Measurements from ENCODE around the gene WDR17.

Gene WDR17

GRCh38 chr4:176226736-176227135 lies 161.1 kb downstream of the WDR17 start:
- TF ChIP-seq TAF1 (IDR thresholded peaks at IDR 0.05; ENCODE audit: low read depth) (no peak), FOXM1 (IDR thresholded peaks at IDR 0.05; ENCODE audit: borderline replicate concordance, low read depth) (no peak), TEAD4 (IDR thresholded peaks at IDR 0.05) (no peak), NFIC (IDR thresholded peaks at IDR 0.05) (no peak), EGR1 (IDR thresholded peaks at IDR 0.05) (no peak), CREB1 (IDR thresholded peaks at IDR 0.05; ENCODE audit: low read depth) (no peak), CEBPB (IDR thresholded peaks at IDR 0.05) (no peak), TCF12 (IDR thresholded peaks at IDR 0.05; ENCODE audit: low read depth) (no peak), ZBTB7A (IDR thresholded peaks at IDR 0.05; ENCODE audit: low read depth) (no peak), RAD21 (IDR thresholded peaks at IDR 0.05; ENCODE audit: low read depth) (no peak), MAX (IDR thresholded peaks at IDR 0.05) (no peak), EP300 (IDR thresholded peaks at IDR 0.05; ENCODE audit: borderline replicate concordance) (no peak), YY1 (IDR thresholded peaks at IDR 0.05; ENCODE audit: low read depth) (no peak), USF1 (IDR thresholded peaks at IDR 0.05) (no peak)
- TF ChIP-seq, protein P1, sequence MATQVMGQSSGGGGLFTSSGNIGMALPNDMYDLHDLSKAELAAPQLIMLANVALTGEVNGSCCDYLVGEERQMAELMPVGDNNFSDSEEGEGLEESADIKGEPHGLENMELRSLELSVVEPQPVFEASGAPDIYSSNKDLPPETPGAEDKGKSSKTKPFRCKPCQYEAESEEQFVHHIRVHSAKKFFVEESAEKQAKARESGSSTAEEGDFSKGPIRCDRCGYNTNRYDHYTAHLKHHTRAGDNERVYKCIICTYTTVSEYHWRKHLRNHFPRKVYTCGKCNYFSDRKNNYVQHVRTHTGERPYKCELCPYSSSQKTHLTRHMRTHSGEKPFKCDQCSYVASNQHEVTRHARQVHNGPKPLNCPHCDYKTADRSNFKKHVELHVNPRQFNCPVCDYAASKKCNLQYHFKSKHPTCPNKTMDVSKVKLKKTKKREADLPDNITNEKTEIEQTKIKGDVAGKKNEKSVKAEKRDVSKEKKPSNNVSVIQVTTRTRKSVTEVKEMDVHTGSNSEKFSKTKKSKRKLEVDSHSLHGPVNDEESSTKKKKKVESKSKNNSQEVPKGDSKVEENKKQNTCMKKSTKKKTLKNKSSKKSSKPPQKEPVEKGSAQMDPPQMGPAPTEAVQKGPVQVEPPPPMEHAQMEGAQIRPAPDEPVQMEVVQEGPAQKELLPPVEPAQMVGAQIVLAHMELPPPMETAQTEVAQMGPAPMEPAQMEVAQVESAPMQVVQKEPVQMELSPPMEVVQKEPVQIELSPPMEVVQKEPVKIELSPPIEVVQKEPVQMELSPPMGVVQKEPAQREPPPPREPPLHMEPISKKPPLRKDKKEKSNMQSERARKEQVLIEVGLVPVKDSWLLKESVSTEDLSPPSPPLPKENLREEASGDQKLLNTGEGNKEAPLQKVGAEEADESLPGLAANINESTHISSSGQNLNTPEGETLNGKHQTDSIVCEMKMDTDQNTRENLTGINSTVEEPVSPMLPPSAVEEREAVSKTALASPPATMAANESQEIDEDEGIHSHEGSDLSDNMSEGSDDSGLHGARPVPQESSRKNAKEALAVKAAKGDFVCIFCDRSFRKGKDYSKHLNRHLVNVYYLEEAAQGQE (IDR thresholded peaks at IDR 0.05; ENCODE audit: low read depth) = no peak

DNA sequence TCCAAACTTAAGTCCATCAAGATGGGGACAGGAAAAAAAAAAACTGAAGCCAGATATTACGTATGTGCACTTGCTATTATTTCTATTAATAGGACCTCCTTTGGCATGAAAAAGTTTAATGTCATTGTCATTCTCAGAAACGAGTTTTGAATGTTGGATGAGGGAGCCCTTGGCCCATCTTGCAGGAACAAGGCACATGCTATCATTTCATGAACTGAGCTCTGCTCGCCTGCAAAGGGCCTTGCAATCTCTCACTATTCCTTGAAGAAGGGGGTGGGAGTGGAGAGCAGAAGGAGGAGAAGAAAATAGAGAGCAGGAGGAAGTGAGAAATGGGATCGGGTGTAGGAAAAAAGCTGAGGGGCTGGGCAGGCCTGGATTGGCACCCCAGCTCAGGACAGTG lies 164.0 kb downstream of the WDR17 start:
- TF ChIP-seq CEBPB (IDR thresholded peaks at IDR 0.05) = no peak
- no peak for TF ChIP-seq TCF12 (IDR thresholded peaks at IDR 0.05; ENCODE audit: low read depth)
- TF ChIP-seq EP300 (IDR thresholded peaks at IDR 0.05; ENCODE audit: borderline replicate concordance) = no peak
- no peak for TF ChIP-seq FOXM1 (IDR thresholded peaks at IDR 0.05; ENCODE audit: borderline replicate concordance, low read depth)
- TF ChIP-seq TAF1 (IDR thresholded peaks at IDR 0.05; ENCODE audit: low read depth) = no peak
- TF ChIP-seq YY1 (IDR thresholded peaks at IDR 0.05; ENCODE audit: low read depth) = no peak
- no peak for TF ChIP-seq ZBTB7A (IDR thresholded peaks at IDR 0.05; ENCODE audit: low read depth)
- no peak for TF ChIP-seq RAD21 (IDR thresholded peaks at IDR 0.05; ENCODE audit: low read depth)
- no peak for TF ChIP-seq MAX (IDR thresholded peaks at IDR 0.05)
- no peak for TF ChIP-seq CREB1 (IDR thresholded peaks at IDR 0.05; ENCODE audit: low read depth)
- TF ChIP-seq USF1 (IDR thresholded peaks at IDR 0.05) = no peak
- TF ChIP-seq, protein P1 (IDR thresholded peaks at IDR 0.05; ENCODE audit: low read depth) = no peak
- no peak for TF ChIP-seq TEAD4 (IDR thresholded peaks at IDR 0.05)
- TF ChIP-seq NFIC (IDR thresholded peaks at IDR 0.05) = no peak
- TF ChIP-seq EGR1 (IDR thresholded peaks at IDR 0.05) = no peak

Measured in Ishikawa (cell line).